NCI-H128 (cell line): ENCODE results near the gene LHFPL2.
"Not testable (repeated sequence)": the region's sequence is repeated elsewhere in the genome, so short reads cannot be mapped to it uniquely, and the experiment has no call there.

ENCODE experiments used
- DNase-seq: peaks from one replicate; lab custom pipeline; 2025; ENCODE audit not compliant: unreplicated experiment; lab: John Stamatoyannopoulos, UW

Gene LHFPL2

GRCh38 chr5:78648359-78649210, at the start of gene LHFPL2:
LHFPL2 (minus strand) TSS chr5:78648772; CDS start chr5:78510213, 138,559 bp downstream.
- no peak for DNase-seq

DNA sequence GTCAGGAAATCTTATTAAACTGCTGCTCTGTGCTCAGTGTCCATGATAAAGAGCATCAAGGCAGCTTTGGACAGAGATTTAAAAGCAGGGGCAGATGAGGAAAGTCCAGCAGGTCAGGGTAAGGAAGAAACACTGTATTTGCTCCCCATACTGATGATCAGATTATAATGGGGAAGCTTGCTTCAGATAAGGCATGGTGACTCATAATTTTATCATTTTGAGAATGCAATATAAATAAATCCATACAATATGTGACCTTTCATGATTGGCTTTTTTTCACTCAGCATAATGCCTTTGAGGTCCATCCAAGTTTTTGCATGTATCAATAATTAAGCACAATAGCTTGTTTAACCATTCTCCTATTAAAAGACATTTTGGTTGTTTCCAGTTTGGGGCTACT, 48.1 kb upstream of the LHFPL2 start:
- no peak for DNase-seq

- DNase-seq, result not testable (repeated sequence)
Observed at GRCh38 chr5:78696052-78696451, 47.5 kb upstream of the LHFPL2 start.

DNA sequence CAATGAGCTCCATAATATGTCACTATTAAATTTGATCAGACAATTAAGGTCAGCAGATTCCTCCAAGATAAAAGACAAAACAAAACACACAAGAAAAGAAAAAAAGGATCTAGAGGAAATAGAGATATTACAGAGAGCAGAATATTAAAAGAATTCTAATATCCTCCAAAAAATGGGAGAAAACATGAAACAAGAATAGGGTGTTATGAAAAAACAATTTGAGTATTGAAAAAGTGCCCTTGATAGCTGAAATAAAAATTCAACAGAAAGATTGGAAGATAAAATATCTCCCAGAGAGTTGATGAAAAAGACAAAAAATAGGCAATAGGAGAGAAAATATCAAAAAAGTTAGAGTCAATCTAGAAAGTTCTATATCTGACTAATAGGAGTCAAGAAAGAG, 44.8 kb upstream of the LHFPL2 start:
- no peak for DNase-seq

- DNase-seq, result peak; percentile 9
Observed at GRCh38 chr5:78691084-78691960, 42.8 kb upstream of the LHFPL2 start.

DNA sequence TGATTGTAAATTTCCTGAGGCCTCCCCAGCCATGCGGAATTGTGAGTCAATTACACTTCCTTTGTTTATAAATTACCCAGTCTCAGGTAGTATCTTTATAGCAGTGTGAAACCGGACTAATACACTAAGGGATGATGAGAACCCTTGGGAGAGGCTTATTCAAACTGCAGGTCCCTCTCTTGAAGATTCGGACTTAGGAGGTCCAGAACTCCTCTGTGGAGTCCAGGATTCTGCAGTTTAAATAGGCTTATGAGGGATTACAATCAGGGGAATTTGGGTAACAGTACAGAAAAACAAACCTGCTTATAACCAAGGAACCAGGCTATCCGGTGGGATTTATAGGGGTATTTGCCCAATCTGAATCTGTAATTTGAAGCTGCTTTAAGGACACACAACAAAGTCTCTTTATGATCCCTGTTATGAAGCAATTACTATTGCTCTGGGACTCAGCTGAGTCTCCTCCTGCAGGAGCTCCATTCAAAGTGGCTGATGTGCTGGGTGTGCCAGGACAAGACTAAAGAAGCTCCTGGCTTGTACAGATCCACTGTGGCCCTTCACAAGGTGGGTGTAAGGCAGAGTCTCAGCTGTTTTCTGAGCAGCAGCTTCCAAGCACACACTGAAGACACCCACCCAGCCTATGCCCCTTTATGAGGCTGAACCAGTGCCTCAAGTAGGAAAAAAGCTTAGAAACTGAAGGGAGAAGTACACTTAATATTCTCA, 41.8 kb upstream of the LHFPL2 start:
- no peak for DNase-seq

DNA sequence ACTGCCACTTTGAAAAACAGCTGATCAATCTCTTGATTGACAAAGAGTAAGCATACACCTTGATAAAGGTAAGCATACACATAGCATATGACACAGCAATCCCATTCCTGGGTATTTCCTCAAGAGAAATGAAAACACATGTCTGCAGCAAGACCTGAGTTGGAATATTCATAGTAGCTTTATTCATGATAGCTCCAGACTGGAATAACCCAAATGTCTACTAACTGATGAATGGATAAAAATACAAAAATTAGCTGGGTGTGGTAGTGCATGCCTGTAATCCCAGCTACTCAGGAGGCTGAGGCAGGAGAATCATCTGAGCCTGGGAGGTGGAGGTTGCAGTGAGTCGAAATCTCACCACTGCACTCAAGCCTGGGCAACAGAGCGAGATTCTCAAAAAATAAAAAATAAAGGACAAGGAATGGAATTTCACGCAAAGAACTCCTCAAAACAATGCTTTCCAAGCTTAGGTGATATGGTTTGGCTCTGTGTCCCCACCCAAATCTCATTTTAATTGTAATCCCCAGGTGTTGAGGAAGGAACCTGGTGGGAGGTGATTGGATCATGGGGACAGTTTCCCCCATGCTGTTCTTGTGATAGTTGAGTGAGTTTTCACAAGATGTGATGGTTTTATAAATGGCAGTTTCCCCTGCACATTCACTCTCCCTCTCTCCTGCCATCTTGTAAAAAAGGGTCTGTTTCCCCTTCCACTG, 41.1 kb upstream of the LHFPL2 start:
- no peak for DNase-seq

DNA sequence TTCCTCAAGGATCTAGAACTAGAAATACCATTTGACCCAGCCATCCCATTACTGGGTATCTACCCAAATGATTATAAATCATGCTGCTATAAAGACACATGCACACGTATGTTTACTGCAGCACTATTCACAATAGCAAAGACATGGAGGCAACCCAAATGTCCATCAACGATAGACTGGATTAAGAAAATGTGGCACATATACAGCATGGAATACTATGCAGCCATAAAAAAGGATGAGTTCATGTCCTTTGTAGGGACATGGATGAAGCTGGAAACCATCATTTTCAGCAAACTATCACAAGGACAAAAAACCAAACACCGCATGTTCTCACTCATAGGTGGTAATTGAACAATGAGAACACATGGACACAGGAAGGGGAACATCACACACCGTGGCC, 38.9 kb upstream of the LHFPL2 start:
- not testable (repeated sequence) for DNase-seq

- not testable (repeated sequence) for DNase-seq
Observed at GRCh38 chr5:78683905-78684304, 35.3 kb upstream of the LHFPL2 start.

GRCh38 chr5:78679905-78680304, 31.3 kb upstream of the LHFPL2 start:
- DNase-seq, result no peak

DNA sequence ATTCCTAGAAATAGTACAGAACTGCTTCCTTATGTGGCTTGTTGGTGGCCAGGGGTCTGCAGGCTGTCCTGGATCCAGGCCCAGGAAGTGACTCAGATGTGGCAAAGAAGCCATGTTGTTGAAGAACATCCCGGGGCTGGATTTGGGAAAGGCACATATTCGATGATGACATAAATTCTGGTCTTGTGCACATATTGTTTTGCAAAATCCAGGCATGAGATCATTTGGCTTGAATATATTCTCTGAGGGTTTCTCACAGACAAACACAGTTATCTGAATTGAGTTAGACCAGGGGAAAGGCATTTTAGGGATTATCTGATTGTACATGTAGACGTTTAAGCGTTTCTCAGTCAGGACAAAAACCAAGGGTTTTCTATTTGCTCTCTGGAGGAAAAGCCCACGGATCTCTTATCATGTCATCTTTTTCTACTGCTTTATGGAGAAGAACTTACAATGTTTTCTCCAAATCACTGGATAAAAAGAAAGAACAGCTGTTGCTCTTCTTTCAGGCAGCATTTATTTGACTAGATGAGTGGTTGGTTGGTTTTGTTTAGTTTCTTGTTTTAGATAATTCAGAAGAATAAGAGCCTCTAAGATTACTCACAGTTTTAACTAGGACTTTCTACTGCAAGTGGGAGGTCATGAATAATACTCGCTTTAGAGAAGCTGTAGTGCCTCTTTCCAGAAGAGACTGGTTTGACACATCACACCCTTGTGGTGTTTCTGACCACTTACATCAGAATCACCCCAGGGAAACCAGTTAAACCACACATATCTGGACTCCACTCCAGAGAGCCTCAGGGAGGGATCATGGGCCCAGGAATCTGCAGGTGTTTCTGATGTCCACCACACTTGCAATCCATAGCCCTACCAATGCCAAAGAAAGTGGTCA, 29.5 kb upstream of the LHFPL2 start:
- DNase-seq, result no peak

DNA sequence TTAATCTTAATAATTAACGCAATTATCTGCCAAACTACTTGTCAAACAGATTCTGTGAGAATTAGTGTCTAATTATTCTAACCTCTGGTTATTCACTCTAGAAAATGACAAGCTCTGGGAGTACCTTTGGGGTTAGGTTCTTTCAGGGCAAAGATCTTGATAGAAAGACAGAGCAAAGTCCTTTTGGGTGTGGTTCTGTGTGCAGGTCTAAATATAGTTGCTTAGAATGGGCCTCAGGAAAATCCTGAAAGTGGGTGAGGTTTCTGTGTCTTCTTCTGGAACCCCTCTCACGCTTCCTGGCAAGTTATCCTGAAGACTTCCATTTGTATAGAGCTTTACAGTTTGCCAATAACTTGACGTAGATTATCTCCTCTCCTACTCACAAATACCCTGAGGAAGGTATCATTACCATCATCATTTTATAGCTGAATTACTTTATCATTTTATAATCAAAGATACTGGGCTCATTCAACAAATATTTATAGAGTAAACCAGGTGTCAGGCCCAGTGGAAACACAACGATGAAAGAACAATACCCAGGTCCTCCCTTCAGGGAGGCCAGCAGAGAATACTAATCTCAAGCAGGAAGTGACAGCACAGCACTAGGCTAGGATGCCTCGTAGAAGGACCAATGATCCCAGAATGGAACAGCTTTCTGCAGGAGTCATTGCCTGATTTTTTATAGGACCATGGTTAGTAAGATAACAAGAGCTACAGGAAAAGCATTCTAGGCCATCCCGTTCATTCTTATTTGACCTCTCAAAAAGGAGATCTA, 27.6 kb upstream of the LHFPL2 start:
- no peak for DNase-seq

- not testable (repeated sequence) for DNase-seq
Observed at GRCh38 chr5:78673827-78674226, 25.3 kb upstream of the LHFPL2 start.

DNA sequence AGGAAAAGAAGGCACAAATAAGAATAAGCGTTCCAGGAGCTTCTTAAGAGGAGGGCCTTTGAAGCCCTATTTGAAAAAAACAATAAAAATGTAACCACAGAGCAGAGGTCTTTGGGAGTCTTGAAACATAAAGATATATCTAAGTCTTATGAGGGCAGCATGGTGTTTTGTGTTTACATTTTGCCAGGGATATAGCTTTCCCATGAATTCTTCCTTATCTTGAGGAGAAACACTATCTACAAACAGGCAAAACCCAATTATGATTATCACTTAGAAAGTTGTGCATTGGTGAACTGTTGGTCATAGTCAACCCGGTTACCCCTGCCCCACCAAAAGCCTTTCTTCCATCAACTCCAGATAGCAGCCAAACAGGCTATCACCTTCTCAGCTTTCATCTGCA, 23.6 kb upstream of the LHFPL2 start:
- DNase-seq, result no peak

GRCh38 chr5:78671609-78672008, 23.0 kb upstream of the LHFPL2 start:
- DNase-seq, result no peak

DNA sequence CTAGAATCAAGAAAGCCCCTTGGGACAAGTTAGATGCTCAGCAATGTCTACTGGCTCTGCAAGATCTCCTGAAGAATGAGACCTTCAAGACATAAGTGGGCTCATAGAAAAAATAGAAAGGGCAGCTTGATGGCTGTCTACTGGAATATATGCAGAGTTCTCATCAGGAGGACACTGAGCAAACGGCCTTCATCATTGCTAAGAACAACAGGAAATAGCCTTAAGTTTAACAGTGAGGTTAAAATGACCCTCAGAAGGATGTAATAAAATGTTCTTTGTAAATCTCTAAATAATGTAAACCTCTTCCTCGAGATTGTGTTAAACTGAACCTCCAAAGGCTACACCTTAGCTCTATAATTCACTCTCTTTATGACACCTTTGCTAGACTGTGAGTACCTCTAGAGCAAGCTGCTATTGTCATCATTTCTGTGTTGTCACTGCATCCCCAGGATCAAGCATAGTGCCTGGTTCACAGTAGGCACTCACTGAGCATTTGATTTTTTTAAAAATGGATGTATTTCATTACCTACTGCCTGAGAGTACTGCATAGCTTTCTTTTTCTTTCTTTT, 22.2 kb upstream of the LHFPL2 start:
- no peak for DNase-seq

GRCh38 chr5:78669331-78669730, 20.8 kb upstream of the LHFPL2 start:
- DNase-seq, result no peak

DNA sequence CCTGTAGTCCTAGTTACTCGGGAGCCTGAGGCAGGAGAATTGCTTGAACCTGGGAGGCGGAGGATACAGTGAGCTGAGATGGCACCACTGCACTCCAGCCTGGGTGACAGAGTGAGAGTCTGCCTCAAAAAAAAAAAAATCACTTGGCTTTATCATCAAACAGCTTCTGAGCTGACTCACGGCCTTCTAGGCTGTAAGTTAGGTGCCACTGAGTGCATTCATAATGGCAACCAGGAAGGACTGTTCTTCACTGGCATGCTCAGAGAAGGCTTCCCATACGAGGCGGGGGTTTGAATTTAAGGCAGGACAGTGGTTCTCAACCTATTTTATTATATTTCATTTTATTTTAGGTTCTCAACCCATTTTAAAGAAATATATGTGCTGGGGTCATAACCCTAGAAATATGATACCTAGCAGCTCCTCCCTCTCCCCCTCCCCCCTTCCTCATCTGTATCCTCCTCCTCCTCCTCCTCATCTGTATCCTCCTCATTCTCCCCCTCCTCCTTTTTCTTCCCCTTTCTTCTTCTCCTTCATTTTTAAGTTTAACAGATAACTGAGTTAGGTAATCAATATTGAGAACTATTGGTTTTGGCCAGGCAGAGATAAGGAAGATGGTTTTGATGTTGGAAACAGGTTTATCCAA, 19.0 kb upstream of the LHFPL2 start:
- DNase-seq, result no peak
